Uterus (tissue), 2 donors: ENCODE data around the gene SNX18.
"Not testable (repeated sequence)": the region's sequence is repeated elsewhere in the genome, so short reads cannot be mapped to it uniquely, and the experiment has no call there.

Experiments
- CTCF ChIP-seq, 4 experiments: fragments of 200-600 bp in 2 of 4; fragments of 450-650 bp in 2 of 4; sonication (generic) in 2 of 4; IDR thresholded peaks; one replicate each; pipeline ENCODE4 v1.5.1; 2016 to 2019; ENCODE audit warnings: antibody characterized with exemption in 4 of 4, mild to moderate bottlenecking in 2 of 4, moderate library complexity in 1 of 4
- POLR2A ChIP-seq, 2 donors: fragments of 450-650 bp; IDR thresholded peaks; one replicate each; pipeline ENCODE4 v1.6.1; 2016; ENCODE audit warnings: antibody characterized with exemption in 2 of 2, mild to moderate bottlenecking in 1 of 2, moderate library complexity in 1 of 2

- not testable (repeated sequence) for TF ChIP-seq CTCF, POLR2A (IDR thresholded peaks at IDR 0.05)
These were observed 27.9 kb upstream of the SNX18 start for GRCh38 chr5:54489648-54489979.
